Measurements from ENCODE around the gene CYP27A1. TPM values are rescaled to one million over a fixed set of nuclear protein-coding genes. Genes with fewer than 3 reads are reported as not detected.

The CYP27A1 gene
- total and polyA plus RNA-seq, 9 of the 15 experiments (the other 6 are each of a cell fraction or from before 2014, with no cell fraction given) = 0.20 TPM; not detected in 8

DNA sequence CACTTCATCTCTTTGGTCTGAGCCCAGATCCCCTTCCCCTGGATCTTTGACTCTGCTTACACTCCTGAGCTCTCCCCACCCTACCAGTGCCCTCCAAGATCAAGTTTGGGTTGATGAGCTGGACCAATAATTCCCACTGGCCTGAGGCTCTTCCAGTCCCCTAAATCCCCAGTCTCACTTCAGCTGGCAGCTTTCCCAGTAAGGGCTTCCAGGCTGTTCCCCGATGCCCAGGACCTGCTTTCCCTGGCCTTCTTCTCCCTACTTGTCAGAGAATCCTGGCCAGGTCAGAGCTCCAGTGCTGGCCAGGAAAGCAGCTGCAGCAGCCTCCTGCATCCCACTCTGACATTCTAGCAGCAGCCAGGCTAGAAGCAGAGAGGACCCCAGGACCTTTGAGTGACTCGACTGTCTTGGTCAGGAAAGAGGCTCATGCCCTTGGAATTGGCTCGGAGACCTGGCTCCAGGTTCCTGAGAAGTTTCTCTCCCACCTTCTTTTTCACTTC, 81.1 kb downstream of the CYP27A1 start:
- no TSS peak for BruUV-seq (replicated peaks)
- intact Hi-C loops (cut with micrococcal nuclease) = no loop called here
- in situ Hi-C loops (cut with MboI) = no loop called here
- TF ChIP-seq ELF2 (CRISPR knock-in tag; IDR thresholded peaks at IDR 0.05) (no peak), RBM34 (IDR thresholded peaks at IDR 0.05; ENCODE audit: borderline replicate concordance, insufficient read depth, low read length) (no peak), HOXB6 (CRISPR knock-in tag; IDR thresholded peaks at IDR 0.05; ENCODE audit: borderline replicate concordance) (no peak), SRSF7 (optimal IDR thresholded peaks at IDR 0.05; ENCODE audit: low read depth, low read length) (no peak), ZNF12 (CRISPR knock-in tag; IDR thresholded peaks at IDR 0.05) (no peak), ZC3H11A (IDR thresholded peaks at IDR 0.05; ENCODE audit: low read depth, low read length) (no peak), YBX1 (IDR thresholded peaks at IDR 0.05) (no peak), E2F3 (CRISPR knock-in tag; IDR thresholded peaks at IDR 0.05) (no peak), TSC22D4 (tag; IDR thresholded peaks at IDR 0.05) (no peak), SNIP1 (IDR thresholded peaks at IDR 0.05; ENCODE audit: low read depth) (no peak), ATF7 (IDR thresholded peaks at IDR 0.05) (no peak)
- TF ChIP-seq, protein P1, sequence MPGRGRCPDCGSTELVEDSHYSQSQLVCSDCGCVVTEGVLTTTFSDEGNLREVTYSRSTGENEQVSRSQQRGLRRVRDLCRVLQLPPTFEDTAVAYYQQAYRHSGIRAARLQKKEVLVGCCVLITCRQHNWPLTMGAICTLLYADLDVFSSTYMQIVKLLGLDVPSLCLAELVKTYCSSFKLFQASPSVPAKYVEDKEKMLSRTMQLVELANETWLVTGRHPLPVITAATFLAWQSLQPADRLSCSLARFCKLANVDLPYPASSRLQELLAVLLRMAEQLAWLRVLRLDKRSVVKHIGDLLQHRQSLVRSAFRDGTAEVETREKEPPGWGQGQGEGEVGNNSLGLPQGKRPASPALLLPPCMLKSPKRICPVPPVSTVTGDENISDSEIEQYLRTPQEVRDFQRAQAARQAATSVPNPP (IDR thresholded peaks at IDR 0.05; ENCODE audit: borderline replicate concordance, insufficient read depth, insufficient read length) = no peak
- TF ChIP-seq, protein P2, sequence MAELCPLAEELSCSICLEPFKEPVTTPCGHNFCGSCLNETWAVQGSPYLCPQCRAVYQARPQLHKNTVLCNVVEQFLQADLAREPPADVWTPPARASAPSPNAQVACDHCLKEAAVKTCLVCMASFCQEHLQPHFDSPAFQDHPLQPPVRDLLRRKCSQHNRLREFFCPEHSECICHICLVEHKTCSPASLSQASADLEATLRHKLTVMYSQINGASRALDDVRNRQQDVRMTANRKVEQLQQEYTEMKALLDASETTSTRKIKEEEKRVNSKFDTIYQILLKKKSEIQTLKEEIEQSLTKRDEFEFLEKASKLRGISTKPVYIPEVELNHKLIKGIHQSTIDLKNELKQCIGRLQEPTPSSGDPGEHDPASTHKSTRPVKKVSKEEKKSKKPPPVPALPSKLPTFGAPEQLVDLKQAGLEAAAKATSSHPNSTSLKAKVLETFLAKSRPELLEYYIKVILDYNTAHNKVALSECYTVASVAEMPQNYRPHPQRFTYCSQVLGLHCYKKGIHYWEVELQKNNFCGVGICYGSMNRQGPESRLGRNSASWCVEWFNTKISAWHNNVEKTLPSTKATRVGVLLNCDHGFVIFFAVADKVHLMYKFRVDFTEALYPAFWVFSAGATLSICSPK (IDR thresholded peaks at IDR 0.05; ENCODE audit: borderline replicate concordance) = no peak
- TF ChIP-seq, protein P3, sequence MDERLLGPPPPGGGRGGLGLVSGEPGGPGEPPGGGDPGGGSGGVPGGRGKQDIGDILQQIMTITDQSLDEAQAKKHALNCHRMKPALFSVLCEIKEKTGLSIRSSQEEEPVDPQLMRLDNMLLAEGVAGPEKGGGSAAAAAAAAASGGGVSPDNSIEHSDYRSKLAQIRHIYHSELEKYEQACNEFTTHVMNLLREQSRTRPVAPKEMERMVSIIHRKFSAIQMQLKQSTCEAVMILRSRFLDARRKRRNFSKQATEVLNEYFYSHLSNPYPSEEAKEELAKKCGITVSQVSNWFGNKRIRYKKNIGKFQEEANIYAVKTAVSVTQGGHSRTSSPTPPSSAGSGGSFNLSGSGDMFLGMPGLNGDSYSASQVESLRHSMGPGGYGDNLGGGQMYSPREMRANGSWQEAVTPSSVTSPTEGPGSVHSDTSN (CRISPR knock-in tag; IDR thresholded peaks at IDR 0.05; ENCODE audit: low read depth) = no peak
- TF ChIP-seq, protein P3 (tag; conservative IDR thresholded peaks at IDR 0.05; ENCODE audit: low read depth) = no peak
- TF ChIP-seq, protein P4, sequence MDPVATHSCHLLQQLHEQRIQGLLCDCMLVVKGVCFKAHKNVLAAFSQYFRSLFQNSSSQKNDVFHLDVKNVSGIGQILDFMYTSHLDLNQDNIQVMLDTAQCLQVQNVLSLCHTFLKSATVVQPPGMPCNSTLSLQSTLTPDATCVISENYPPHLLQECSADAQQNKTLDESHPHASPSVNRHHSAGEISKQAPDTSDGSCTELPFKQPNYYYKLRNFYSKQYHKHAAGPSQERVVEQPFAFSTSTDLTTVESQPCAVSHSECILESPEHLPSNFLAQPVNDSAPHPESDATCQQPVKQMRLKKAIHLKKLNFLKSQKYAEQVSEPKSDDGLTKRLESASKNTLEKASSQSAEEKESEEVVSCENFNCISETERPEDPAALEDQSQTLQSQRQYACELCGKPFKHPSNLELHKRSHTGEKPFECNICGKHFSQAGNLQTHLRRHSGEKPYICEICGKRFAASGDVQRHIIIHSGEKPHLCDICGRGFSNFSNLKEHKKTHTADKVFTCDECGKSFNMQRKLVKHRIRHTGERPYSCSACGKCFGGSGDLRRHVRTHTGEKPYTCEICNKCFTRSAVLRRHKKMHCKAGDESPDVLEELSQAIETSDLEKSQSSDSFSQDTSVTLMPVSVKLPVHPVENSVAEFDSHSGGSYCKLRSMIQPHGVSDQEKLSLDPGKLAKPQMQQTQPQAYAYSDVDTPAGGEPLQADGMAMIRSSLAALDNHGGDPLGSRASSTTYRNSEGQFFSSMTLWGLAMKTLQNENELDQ (CRISPR knock-in tag; IDR thresholded peaks at IDR 0.05; ENCODE audit: borderline replicate concordance) = no peak

More for the DNA sequence above, 81.1 kb downstream of the CYP27A1 start:
- Histone ChIP-seq H3K79me2 (ENCODE audit: control insufficient read depth, insufficient read depth, low read length) (no peaks in the 10 kb centered on the region), H3K9ac (ENCODE audit: insufficient read depth in 1 of 2, low read depth in 2 of 2, low read length in 2 of 2) (no peak overlapping the region), H3K4me3 (no peak overlapping the region), H4K20me1 (replicated peaks; ENCODE audit: control insufficient read depth, insufficient read depth, low read length) (peaks cover 6% of the 10 kb centered on the region; the same call in 1 of the 2 replicates), H3K27ac (ENCODE audit: extremely low read depth, low read depth, low read length) (no peak overlapping the region), H3K27me3 (ENCODE audit: control insufficient read depth in 2 of 2, insufficient read depth in 2 of 2, low read length in 2 of 2) (peaks cover 0 to 31% of the 10 kb centered on the region in 2 experiments; a peak in 4 of 5 replicates), H3K9me1 (ENCODE audit: control insufficient read depth, insufficient read depth, low read length) (no peaks in the 10 kb centered on the region), H2AFZ (ENCODE audit: low read depth, low read length) (no peak overlapping the region), H3K9me3 (replicated peaks; ENCODE audit: control insufficient read depth, insufficient read depth, low read depth, low read length) (no peaks in the 10 kb centered on the region), H3K4me1 (replicated peaks in 1 of 2; ENCODE audit: control insufficient read depth in 2 of 2, insufficient read depth in 2 of 2, low read length in 2 of 2) (peaks cover 3 to 15% of the 10 kb centered on the region in 2 experiments; a peak in 3 of 5 replicates), H3K36me3 (ENCODE audit: control insufficient read depth, insufficient read depth, low read length) (no peaks in the 10 kb centered on the region), H3K4me2 (ENCODE audit: insufficient read depth, low read length) (no peak overlapping the region)
- DNase-seq (ENCODE audit: extremely low read depth in 1 of 4, low spot score in 3 of 4) (no peak), ATAC-seq (no peak), FAIRE-seq (no peak)
- POLR2A ChIA-PET = interaction anchor here (1.5 kb wide), 1 partner anchor 14 kb away, joined by 5 read pairs; no protein-coding TSS in a partner anchor
- 0% methylated on average over 3 of the region's 3 CpGs for WGBS (ENCODE audit: insufficient coverage, low coverage, missing lambda C conversion rate)
- CTCF ChIA-PET (ENCODE audit: low intra/inter-chr PET ratio) = no interaction called here

Measured in K562 (cell line).